H1 (cell line): ENCODE measurements around the gene SCAMP2.

Source experiments
- ASH2L ChIP-seq: fragments of 200-600, 300-600 bp; sonication (generic); IDR thresholded peaks from one replicate; pipeline ENCODE4 v1.7.1; 2017; ENCODE audit warnings: low read length
- BRCA1 ChIP-seq: IDR thresholded peaks from 2 replicates; pipeline ENCODE4 v1.6.1; 2012; ENCODE audit warnings: low read depth, low read length, improper control_type of control experiment
- CTCF ChIP-seq, 3 experiments: IDR thresholded peaks; 1 replicate in 2 of 3; 2 replicates in 1 of 3; pipeline versions ENCODE4 v1.5.1 to v1.6.1; 2011; ENCODE audit warnings: low read length in 3 of 3, mild to moderate bottlenecking in 3 of 3, inconsistent platforms in 2 of 3, low read depth in 1 of 3, moderate library complexity in 1 of 3; ENCODE audit not compliant: insufficient read depth in 1 of 3; ENCODE audit errors: control extremely low read depth in 1 of 3
- EGR1 ChIP-seq: IDR thresholded peaks from 2 replicates; pipeline ENCODE4 v1.6.1; 2011; ENCODE audit warnings: low read depth, low read length, borderline replicate concordance
- PHF8 ChIP-seq: fragments of 200-600 bp; sonication (generic); conservative IDR thresholded peaks from 2 replicates; pipeline ENCODE4 v1.7.1; 2012; ENCODE audit warnings: low read depth, mild to moderate bottlenecking, inconsistent platforms, low read length, moderate library complexity
- POLR2A ChIP-seq, 2 experiments: IDR thresholded peaks; 1 replicate in 1 of 2; 2 replicates in 1 of 2; pipeline ENCODE4 v1.6.1; 2011; ENCODE audit warnings: low read depth in 2 of 2, low read length in 2 of 2, mild to moderate bottlenecking in 2 of 2; ENCODE audit errors: control extremely low read depth in 1 of 2
- RAD21 ChIP-seq, 2 experiments: IDR thresholded peaks in 1 of 2; conservative IDR thresholded peaks in 1 of 2; 2 replicates each; pipeline ENCODE4 v1.6.1; 2011; ENCODE audit warnings: low read depth in 2 of 2, low read length in 2 of 2, improper control_type of control experiment in 1 of 2, inconsistent platforms in 1 of 2, mild to moderate bottlenecking in 1 of 2, moderate library complexity in 1 of 2
- RFX5 ChIP-seq: IDR thresholded peaks from 2 replicates; pipeline ENCODE4 v1.6.1; 2011; ENCODE audit warnings: low read depth, low read length, improper control_type of control experiment, borderline replicate concordance
- SIN3A ChIP-seq, 2 experiments: IDR thresholded peaks in 1 of 2; conservative IDR thresholded peaks in 1 of 2; 2 replicates each; pipeline ENCODE4 v1.6.1; 2011 to 2012; ENCODE audit warnings: low read length in 2 of 2, improper control_type of control experiment in 1 of 2, low read depth in 1 of 2, mild to moderate bottlenecking in 1 of 2

GRCh38 chr15:74838746-74839525 is 34.2 kb downstream of the SCAMP2 start:
- TF ChIP-seq ASH2L (no peak), POLR2A (IDR thresholded peaks at IDR 0.05; ENCODE audit: control extremely low read depth in 1 of 2, low read depth in 2 of 2, low read length in 2 of 2) (no peak), CTCF (IDR thresholded peaks at IDR 0.05; ENCODE audit: control extremely low read depth in 1 of 3, insufficient read depth in 1 of 3, low read depth in 1 of 3, low read length in 3 of 3) (no peak), RAD21 (IDR thresholded peaks at IDR 0.05 in 1 of 2, conservative IDR thresholded peaks at IDR 0.05 in 1 of 2; ENCODE audit: low read depth in 2 of 2, low read length in 2 of 2) (no peak), BRCA1 (no peak), SIN3A (conservative IDR thresholded peaks at IDR 0.05 in 1 of 2, IDR thresholded peaks at IDR 0.05 in 1 of 2; ENCODE audit: low read depth in 1 of 2, low read length in 2 of 2) (no peak), RFX5 (no peak), PHF8 (no peak), EGR1 (no peak)
